Mucosa of descending colon (tissue), 3 donors: ENCODE measurements around the gene MPC1. TPM values are rescaled to one million over a fixed set of nuclear protein-coding genes. Genes with fewer than 3 reads are reported as not detected.
"Not testable (repeated sequence)": the region's sequence is repeated elsewhere in the genome, so short reads cannot be mapped to it uniquely, and the experiment has no call there.

Experiments
- ATAC-seq: fragments of 200-7000 bp; cut with Tn5 transposase; one replicate; pipeline ENCODE4 v1.9.1; 2020; ENCODE audit warnings: mild to moderate bottlenecking, moderate library complexity
- DNase-seq, 3 donors: peaks; one replicate each; pipeline ENCODE4 v3.0.0-alpha.2; 2020
- H3K36me3 ChIP-seq: fragments of 200-600 bp; one replicate; pipeline ENCODE4 v1.8.0; 2021; ENCODE audit warnings: low read depth, mild to moderate bottlenecking
- H3K4me1 ChIP-seq: fragments of 200-600 bp; one replicate; pipeline ENCODE4 v1.8.0; 2021; ENCODE audit warnings: low read depth, mild to moderate bottlenecking
- H3K4me3 ChIP-seq: fragments of 200-600 bp; one replicate; pipeline ENCODE4 v1.8.0; 2021; ENCODE audit warnings: mild to moderate bottlenecking
- H3K9me3 ChIP-seq: fragments of 200-600 bp; one replicate; pipeline ENCODE4 v1.8.0; 2021; ENCODE audit warnings: mild to moderate bottlenecking
- CTCF ChIP-seq: fragments of 200-600 bp; IDR thresholded peaks from one replicate; pipeline ENCODE4 v1.8.0; 2022; ENCODE audit warnings: antibody characterized with exemption, mild to moderate bottlenecking
- intact Hi-C, 2 donors: fragments of 100-400 bp; cut with DNase I in 1 of 2; cut with micrococcal nuclease in 1 of 2; formaldehyde crosslinking; loops; one replicate each; pipeline versions ENCODE4 v1.11.0 to v1.11.1; 2022; cut with DNase I, micrococcal nuclease
- total RNA-seq, 3 donors: library from RNA; stranded (reverse); fragmentation: NEBNext Ultra II Directional in 2 of 3; extraction: Animal tissue kit (Norgen Biotek cat#: 25700) in 2 of 3; gene quantifications; one replicate each; pipeline versions ENCODE4 v1.2.1 to v1.2.4, GENCODE V29; 2021 to 2023
- donor health status: DM: no; HTN: no; CAD: no; lungs with moderate emphysema.
- donor health status: DM: no; HTN: no; CAD: no.
- donor health status: DM: no; HTN: yes; CAD: no.

Gene MPC1
- total RNA-seq, 3 donors from 2014 or later, result 75.0 to 139 (median 117) TPM

- Histone ChIP-seq H3K4me3 (no peak overlapping the region), H3K4me1 (no peaks in the 10 kb centered on the region), H3K36me3 (no peaks in the 10 kb centered on the region), H3K9me3 (no peaks in the 10 kb centered on the region)
- TF ChIP-seq CTCF, result no peak
- intact Hi-C loops, result no loop called here
- no peak for DNase-seq
- no peak for ATAC-seq
Measured at GRCh38 chr6:166398348-166398747, 15.6 kb upstream of the MPC1 start.

- Histone ChIP-seq H3K4me3 (no peak overlapping the region), H3K36me3 (no peaks in the 10 kb centered on the region), H3K9me3 (no peaks in the 10 kb centered on the region), H3K4me1 (no peaks in the 10 kb centered on the region)
- no peak for TF ChIP-seq CTCF
- intact Hi-C loops, result no loop called here
- DNase-seq (no peak), ATAC-seq (no peak)
Measured at GRCh38 chr6:166397849-166398248, 15.1 kb upstream of the MPC1 start.

GRCh38 chr6:166395778-166396177, 13.0 kb upstream of the MPC1 start:
- DNase-seq (no peak), ATAC-seq (no peak)
- H3K4me3 ChIP-seq, result no peak overlapping the region
- H3K9me3 ChIP-seq, result no peaks in the 10 kb centered on the region
- H3K36me3 ChIP-seq, result no peaks in the 10 kb centered on the region
- H3K4me1 ChIP-seq, result no peaks in the 10 kb centered on the region
- no peak for TF ChIP-seq CTCF
- intact Hi-C loops, result no loop called here

- no peak for TF ChIP-seq CTCF
- Histone ChIP-seq H3K9me3 (no peaks in the 10 kb centered on the region), H3K36me3 (no peaks in the 10 kb centered on the region), H3K4me1 (no peaks in the 10 kb centered on the region), H3K4me3 (no peak overlapping the region)
- intact Hi-C loops, result no loop called here
- DNase-seq (no peak), ATAC-seq (no peak)
Measured at GRCh38 chr6:166395351-166395750, 12.6 kb upstream of the MPC1 start.

GRCh38 chr6:166394036-166394892, 11.5 kb upstream of the MPC1 start:
- Histone ChIP-seq H3K4me3 (no peak overlapping the region), H3K9me3 (no peaks in the 10 kb centered on the region), H3K4me1 (no peaks in the 10 kb centered on the region), H3K36me3 (no peaks in the 10 kb centered on the region)
- intact Hi-C loops, result no loop called here
- DNase-seq (no peak), ATAC-seq (no peak)
- TF ChIP-seq CTCF, result no peak

GRCh38 chr6:166393535-166393823, 10.7 kb upstream of the MPC1 start:
- intact Hi-C loops, result no loop called here
- ATAC-seq (no peak), DNase-seq (no peak)
- Histone ChIP-seq H3K9me3 (no peaks in the 10 kb centered on the region), H3K36me3 (no peaks in the 10 kb centered on the region), H3K4me1 (no peaks in the 10 kb centered on the region), H3K4me3 (no peak overlapping the region)
- TF ChIP-seq CTCF, result no peak

GRCh38 chr6:166392755-166393534, 10.2 kb upstream of the MPC1 start:
- H3K4me1 ChIP-seq, intact Hi-C loops, H3K9me3 ChIP-seq, H3K4me3 ChIP-seq, ATAC-seq, DNase-seq, H3K36me3 ChIP-seq: not testable (repeated sequence)
